ENCODE results near the gene P4HB.

The P4HB gene

DNA sequence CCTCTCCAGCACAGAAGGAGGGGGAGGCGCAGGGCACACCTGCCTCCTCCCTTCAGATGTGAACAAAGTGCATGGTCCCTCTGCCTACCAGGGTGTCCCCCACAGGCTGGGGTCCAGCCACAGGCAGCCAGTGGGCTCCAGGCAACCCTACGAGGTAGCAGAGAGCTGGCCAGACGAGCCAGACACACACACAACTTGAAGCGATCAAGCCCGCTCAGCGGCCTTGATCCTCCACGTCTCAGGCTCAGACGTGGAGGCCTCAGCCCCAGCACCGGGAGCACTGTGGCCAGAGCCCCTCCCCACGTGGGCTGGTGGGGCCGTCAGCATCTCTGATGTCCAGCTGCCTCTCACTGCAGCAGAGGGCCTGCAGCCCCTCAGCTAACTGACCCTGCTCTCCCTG lies 35.7 kb downstream of the P4HB start:
- no peak for DNase-seq

DNA sequence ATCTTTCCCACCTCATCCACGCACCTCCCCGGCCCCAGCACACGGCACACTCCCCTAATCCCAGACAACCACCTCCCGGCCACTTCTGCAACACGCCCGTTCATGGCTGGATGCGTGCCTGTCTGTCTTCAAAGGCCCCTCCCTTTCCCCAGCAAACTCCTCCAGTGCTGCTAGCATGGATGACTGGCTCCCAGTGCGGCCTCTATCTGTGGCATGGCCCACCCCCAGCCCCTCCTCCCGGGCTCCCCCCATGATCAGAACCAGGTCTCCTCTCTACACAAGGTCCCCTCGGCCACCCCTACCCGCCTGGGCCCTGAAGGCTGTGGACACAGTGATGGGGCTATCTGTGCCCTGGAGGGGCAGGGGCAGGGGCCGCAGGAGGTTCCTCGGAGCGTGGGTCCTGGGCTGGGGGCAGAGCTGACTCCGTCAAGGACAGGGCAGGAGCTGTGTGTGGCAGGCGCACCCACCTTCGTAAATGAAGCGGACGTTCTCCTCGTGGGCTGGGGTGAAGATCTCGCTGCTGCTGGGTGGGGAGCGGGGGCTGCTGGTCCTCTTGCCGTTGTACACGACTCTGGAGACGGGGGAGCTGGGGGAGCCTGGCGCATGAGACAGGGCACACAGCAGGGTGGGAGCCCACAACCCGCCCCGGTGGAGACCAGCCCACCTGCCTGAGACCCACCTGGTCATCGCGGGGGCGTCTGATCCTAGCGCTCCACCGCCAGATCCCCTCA lies 36.4 kb downstream of the P4HB start:
- DNase-seq = no peak

DNA sequence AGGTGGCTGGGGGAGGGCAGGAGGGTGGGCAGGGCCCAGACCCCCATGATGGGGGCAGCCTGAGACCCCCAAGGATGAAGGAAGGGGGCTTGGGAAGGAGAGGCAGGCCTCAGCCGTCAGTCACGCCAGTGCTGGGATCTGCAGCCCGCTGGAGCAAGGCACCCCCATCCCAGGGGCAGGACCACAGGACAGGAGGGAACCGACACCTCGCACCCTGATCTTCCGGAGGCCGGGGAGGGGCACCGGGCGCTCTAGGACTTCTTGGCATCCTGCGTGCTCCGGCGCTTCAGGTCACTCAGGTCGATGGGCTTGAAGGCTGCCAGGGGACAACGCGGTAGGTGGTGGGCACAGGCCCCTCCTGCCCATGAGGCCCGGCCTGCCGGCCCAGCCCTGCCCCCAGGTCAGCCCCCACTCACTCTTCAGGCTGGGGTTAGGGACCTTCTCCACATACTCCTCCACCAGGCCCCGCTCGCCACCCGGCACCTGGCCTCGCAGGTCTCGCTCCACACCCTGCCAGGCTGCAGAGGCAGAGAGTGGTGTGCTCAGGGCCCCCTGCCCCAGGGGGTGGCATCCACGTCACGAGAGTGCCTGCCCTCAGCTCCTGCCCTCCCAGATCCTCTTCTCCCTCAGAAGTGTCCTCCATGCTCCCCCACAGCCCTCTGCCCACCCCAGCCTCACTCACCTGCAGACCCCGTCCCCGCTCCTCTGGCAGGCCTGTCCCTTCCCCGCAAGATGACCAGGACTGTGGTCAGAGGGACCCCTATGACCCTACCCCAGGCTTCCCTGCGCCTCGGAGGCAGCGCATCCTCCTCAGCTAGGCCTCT lies 37.1 kb downstream of the P4HB start:
- DNase-seq = no peak

DNA sequence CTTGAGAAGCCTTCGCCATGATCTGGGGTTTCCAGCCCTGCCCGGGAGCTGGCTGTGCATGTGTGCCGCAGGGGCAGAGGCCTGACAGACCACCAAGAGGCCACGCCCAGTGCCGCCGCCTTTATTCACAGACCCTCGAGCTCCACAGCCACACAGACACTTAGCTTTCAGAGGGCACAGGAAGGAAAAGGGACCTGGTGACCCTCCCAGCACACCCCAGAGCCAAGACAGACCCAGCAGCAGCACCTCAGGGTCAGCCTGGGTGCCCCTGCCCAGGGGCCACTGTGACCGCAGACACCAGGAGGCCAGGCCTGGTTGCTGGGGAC lies 38.1 kb downstream of the P4HB start:
- no peak for DNase-seq

DNA sequence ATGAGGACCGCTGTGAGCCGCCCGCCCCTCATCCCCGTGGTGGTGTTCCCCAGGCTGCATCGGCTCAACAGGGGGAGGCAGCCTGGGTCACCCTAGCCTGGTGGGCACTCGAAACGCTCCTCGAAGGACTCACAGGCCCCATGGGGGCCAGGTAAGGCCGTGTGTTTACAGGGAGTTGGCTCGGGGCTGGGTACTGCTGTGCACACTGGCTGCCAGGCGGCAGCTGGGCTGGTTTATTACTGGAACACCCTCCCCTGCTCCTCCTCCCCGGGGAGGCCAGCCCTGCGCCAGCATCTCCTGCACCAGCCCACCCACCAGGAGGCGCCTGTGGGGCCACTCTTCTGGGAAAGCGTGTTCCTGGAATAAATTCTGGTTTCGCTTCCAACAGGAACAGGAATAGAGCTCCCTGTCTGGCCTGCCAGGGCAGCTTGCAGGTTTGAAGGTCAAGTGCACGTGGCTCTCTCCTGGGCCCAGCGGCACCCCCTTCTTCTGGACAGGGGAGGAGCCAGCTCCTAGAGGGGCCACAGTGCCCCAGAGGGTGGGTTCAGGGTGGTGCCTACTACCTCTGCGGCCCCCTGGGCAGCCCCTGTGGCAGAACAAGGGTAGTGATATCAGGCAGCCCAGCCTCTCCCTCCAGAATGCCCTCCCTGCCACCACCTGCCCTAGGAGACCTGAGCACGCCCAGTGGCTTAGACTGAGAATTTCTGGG lies 38.6 kb downstream of the P4HB start:
- DNase-seq = no peak

DNA sequence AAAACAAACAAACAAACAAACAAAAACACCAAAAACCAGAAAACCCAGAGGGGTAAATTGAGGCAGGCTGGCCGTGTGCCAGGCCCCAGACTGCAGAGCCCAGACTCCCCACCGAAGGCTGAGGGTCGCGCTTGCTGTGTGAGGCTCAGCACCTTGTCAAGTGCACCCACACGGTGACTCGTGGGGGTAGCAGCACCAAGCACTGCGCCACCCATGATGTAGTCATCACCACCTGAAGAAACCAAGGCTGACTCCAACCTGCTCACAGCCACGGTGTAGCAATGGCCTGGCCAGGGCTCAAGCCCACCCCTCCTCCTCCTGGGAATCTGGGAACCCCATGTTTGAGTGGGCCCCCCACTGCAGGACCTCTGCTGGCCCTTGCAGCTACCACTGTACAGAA lies 39.2 kb downstream of the P4HB start:
- DNase-seq = no peak

DNA sequence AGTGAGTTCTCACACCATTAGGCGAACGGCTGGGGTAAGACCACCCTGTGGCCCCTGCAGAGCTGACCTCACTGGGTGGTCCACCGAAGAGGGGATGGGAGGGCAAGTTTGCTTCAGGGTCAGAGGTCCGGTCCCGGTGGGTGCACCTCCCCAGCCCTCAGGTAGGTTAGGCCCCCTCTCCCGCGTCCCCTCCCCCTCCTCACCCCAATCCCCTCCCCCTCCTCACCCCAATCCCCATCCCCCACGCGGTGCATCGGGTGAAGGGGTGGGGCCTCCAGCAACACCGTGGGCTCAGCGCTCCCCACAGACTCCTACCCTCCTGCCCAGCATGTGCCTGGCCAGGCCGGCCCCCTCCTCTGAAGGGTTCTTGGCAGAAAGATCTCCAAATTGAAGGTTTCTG lies 40.6 kb downstream of the P4HB start:
- no peak for DNase-seq

DNA sequence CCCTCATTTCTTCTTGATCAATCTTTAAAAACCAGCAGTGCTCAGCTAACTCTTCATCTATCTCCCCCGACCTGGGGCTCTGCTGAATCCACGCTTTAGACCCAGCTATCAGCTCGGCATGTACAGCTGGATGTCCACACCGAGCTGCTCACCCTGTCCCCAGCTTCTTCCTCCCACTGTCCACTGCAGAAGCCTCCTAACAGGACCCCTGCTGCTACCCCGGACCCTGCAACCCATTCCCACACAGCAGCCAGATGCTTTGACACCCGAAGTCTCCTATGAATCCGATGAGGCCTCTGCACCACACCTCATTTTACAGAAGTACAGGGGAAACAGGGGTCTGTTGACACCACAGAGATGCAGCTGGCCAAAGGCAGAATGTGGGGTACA lies 42.6 kb downstream of the P4HB start:
- no peak for DNase-seq

DNA sequence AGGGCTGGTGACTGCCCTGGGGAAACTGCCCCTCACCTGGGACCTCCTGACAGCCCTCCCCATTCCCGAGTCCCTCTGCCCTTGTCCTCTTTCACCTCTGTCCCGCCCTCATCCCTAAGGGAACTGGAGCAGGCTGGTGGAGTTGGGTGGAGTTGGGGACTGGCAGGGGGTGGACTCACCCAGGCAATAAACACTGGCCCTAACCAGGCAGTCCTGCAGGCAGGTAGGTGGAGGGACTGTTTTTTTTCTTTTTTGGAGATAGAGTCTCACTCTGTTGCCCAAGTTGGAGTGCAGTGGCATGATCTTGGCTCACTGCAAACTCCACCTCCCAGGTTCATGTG lies 44.7 kb downstream of the P4HB start:
- no peak for DNase-seq

DNA sequence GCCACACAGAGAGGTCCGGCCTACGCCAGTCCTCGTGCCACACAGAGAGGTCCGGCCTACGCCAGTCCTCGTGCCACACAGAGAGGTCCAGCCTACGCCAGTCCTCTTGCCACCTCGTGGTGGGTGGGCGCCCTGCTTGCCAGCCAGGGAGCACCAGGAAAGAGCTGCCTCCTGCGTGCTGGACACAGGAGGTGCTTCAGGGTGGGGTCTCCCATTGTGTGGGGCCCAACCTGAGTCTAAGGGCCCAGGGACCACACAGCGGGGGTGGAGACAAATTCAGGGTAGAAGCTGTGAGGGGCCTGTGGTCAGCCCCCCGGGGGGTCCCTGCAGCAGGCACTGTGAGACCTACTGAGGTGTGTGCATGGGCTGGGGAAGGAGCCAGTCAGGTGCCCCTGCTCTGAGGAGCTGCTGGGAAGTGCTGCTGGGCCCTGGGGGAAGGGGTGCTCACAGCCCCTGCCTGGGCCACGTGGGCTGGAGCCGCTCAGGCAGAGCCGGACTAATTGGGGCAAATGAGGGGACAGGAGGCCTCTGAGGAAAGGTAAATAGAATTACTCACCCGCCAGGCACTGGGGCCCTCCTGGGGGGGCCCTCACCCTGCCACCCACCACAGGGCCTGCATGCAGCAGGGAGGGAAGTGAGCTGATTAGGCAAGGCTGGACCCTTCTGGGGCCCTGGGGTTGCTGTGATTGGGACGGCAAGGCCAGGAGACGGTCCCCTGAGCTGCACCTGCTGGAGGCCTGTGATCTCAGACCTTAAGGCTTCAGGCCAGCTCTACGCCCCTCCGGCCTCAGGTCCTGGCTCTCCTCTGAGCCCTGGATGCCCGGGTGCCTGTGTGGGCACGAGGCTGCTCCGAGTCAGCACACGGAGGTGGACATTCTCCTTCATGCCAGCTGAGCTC lies 45.3 kb downstream of the P4HB start:
- DNase-seq = no peak

DNA sequence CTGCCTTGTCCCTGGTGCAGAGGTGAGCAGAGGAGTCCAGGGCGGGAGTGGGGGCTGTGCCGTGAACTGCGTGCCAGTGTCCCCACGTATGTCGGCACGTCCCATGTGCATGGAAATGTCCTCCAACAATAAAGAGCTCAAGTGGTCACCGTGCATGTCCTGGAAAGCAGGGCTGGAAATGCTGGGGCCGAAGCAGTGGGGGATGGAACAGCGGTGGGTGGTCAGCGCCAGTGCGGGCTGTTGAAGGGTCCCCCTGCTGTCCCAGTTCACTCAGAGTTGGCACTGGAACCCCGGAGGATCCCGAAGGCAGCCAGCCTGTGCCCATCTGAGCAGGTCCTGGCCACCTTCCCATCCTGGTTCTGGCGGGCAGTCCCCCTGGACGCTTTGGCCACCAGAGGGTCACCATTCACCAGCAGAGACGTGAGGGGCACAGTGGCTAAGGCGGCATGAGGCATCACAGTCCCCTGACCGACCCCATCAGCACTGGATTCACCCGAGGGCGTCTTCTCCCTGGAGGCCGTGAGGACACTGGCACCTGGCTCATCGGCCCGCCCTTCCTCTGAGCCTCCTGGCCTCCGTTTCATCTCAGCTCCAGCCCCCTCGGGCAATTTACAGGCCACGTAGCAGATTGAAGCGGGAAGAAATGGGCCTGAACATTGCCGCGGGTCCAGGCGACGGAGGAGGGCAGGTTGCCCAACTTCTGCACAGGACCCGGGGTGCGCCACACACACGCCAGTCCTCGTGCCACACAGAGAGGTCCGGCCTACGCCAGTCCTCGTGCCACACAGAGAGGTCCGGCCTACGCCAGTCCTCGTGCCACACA lies 46.3 kb downstream of the P4HB start:
- DNase-seq = no peak

DNA sequence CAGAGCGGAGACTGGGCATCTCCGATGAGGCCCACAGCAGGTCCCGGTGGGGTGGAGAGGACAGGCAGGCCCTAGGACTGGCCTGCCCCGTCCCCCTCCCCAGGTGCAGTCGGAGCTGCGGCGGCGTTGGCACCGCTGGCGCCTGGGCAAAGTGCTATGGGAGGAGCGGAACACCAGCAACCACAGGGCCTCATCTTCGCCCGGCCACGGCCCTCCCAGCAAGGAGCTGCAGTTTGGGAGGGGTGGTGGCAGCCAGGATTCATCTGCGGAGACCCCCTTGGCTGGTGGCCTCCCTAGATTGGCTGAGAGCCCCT lies 47.0 kb downstream of the P4HB start:
- DNase-seq = no peak

DNA sequence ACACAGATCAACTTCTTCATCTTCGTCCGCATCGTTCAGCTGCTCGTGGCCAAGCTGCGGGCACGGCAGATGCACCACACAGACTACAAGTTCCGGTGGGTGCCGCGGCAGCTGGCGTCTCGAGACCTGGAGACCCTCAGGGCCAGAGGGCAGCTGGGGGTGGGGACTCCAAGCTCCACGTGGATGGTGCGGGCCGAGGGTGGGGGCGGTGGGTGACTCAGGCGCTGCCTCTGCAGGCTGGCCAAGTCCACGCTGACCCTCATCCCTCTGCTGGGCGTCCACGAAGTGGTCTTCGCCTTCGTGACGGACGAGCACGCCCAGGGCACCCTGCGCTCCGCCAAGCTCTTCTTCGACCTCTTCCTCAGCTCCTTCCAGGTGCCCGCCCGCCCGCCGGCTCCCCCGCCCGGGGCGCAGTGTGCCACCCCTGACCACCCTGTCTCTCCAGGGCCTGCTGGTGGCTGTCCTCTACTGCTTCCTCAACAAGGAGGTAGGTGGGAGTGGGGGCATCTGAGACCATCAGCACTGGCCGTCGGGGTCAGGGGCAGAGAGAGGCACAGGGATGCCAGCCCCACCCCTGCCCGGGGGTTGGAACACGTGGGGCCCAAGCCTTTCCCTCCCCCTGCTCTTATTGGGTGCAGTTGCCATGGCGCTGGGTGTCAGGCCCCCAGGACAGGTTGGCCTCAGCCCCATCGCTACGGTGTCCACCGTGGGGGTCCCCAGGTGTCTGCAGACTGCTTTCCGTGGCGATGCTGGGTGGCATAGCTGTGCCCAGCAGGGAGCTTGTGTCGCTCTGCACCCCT lies 47.6 kb downstream of the P4HB start:
- no peak for DNase-seq

DNA sequence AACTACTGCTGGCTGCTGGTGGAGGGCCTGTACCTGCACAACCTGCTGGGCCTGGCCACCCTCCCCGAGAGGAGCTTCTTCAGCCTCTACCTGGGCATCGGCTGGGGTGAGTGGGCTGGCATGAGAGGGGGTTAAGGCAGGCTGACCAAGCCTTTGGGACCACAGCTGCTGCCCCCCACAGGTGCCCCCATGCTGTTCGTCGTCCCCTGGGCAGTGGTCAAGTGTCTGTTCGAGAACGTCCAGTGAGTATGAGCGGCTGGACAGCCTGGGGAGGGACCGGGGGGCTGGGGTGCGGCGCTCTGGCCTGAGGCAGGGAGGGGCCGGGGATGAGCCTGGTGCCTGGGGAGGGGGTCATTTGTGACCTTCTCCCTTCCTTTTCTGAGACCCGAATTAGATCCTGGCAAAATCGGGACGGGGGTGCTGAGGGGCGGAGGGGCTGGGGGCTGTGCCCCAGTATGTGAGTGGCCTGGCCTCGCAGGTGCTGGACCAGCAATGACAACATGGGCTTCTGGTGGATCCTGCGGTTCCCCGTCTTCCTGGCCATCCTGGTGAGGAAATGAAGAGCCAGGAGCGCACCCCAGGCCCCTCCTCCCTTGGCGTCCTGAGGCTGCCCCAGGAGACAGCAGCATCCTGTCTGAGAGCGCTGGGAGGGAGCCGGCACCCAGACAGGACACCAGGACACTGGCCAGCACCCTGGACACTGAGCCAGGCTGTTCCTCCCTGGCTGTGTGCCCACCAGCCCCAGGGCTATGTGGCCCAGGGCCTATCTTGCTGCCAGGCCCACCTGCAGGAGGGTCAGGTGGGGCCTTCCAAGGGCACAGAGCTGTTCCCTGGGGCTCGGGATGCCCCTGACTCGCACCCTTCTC lies 48.4 kb downstream of the P4HB start:
- no peak for DNase-seq

DNA sequence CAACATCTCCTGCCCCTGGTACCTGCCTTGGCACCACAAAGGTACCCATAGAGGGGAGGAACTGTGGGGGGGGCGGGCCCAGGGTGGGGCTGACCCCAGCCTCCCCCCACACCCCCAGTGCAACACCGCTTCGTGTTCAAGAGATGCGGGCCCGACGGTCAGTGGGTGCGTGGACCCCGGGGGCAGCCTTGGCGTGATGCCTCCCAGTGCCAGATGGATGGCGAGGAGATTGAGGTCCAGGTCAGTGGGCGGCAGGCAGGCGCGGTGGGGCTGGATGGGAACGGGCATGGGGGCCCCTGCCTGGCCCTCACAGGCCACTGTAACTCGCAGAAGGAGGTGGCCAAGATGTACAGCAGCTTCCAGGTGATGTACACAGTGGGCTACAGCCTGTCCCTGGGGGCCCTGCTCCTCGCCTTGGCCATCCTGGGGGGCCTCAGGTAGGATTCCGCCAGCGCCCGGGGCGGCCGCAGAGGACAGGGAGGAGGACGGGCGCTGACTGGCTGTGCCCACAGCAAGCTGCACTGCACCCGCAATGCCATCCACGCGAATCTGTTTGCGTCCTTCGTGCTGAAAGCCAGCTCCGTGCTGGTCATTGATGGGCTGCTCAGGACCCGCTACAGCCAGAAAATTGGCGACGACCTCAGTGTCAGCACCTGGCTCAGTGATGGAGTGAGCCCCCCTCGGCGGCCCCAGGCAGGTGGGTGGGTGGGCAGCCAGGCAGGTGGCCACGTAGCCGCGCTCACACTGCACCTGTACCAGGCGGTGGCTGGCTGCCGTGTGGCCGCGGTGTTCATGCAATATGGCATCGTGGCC lies 49.2 kb downstream of the P4HB start:
- DNase-seq = no peak

DNA sequence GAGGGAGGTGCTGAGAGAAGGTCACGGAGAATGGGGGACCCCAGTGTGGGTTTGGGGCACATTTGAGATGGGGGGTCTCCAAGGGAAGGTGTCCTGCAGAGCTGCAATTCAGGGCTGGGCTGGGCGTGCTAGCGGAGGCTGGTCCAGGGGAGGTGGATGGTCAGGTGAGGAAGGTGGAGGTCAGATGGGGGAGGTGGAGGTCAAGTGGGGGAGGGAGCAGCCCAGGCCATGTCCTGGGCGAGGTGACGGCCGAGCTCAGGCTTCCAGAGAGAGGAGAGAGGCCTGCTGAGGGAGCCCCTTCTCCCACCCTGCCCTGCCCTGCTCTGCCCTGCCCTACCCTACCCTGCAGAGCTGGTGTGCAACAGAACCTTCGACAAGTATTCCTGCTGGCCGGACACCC lies 49.9 kb downstream of the P4HB start:
- no peak for DNase-seq

DNA sequence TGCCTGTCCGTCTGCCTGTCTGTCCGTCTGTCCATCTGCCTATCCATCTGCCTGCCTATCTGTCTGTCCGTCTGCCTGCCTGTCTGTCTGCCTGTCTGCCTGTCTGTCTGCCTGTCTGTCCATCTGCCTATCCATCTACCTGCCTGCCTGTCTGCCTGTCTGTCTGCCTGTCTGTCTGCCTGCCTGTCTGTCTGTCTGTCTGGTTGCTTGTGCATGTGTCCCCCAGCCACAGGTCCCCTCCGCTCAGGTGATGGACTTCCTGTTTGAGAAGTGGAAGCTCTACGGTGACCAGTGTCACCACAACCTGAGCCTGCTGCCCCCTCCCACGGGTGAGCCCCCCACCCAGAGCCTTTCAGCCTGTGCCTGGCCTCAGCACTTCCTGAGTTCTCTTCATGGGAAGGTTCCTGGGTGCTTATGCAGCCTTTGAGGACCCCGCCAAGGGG lies 50.8 kb downstream of the P4HB start:
- no peak for DNase-seq

DNA sequence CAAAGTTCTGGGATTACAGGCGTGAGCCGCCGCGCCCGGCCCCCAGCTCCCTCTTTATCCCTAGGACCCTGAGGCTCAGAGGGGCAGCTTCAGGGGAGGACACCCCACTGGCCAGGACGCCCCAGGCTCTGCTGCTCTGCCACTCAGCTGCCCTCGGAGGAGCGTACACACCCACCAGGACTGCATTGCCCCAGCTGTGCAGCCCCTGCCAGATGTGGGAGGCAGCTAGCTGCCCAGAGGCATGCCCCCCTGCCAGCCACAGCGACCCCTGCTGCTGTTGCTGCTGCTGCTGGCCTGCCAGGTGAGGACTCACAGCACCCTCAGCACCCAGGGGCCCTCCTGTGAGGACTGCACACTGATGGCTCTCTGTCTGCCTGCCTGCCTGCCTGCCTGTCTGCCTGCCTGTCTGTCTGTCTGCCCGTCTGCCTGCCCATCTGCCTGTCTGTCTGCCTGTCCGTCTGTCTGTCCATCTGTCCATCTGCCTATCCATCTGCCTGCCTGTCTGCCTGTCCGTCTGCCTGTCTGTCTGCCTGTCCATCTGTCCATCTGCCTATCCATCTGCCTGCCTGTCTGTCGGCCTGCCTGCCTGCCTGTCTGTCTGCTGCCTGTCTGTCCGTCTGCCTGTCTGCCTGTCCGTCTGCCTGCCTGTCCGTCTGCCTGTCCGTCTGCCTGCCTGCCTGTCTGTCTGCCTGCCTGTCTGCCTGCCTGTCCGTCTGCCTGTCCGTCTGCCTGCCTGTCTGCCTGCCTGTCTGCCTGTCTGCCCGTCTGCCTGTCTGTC lies 51.4 kb downstream of the P4HB start:
- no peak for DNase-seq

DNA sequence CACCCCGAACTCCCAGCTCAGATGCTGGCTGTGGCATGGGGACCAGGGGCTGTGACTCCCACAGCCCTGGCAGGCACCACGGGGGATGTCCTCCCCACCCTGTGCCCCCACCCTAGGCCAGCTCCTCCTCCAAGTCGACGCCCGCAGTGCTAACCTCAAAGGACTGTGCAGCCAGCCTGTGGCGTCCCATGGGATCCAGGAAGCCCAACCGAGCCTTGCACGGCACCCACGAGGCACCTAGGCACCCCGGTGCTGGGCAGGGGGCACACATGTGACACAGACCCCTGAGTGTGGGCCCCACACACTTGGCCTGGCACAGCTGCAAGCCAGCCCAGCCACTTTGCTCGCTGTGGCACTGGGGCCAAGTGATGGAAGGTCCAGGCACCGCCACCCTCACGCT lies 52.5 kb downstream of the P4HB start:
- no peak for DNase-seq

All from NCI-H748 treated with DMSO at 0.1 percent for 48 hours (cell line).